ENCODE measurements around the gene QARS1.

The QARS1 gene

GRCh38 chr3:49053543-49053942 lies 51.0 kb downstream of the QARS1 start:
- DNase-seq (ENCODE audit: low spot score) = no peak
